HG02571 (cell line): ENCODE results near the gene MYLK.

Experiments
- ATAC-seq: cut with Tn5 transposase; IDR thresholded peaks from one replicate; pipeline ENCODE4 v1.9.1; 2021; ENCODE audit warnings: mild to moderate bottlenecking, moderate library complexity; ENCODE audit not compliant: unreplicated experiment

MYLK gene

GRCh38 chr3:123776071-123776782, 107.9 kb downstream of the MYLK start:
- no peak for ATAC-seq

GRCh38 chr3:123774474-123774873, 109.7 kb downstream of the MYLK start:
- ATAC-seq: no peak

GRCh38 chr3:123773681-123774431, 110.3 kb downstream of the MYLK start:
- ATAC-seq: no peak

GRCh38 chr3:123769356-123769743, 114.8 kb downstream of the MYLK start:
- ATAC-seq: no peak

GRCh38 chr3:123768480-123769355, 115.4 kb downstream of the MYLK start:
- ATAC-seq: no peak

- no peak for ATAC-seq
Observed at GRCh38 chr3:123767564-123768292, 116.4 kb downstream of the MYLK start.

- ATAC-seq: no peak
Observed at GRCh38 chr3:123767009-123767372, 117.1 kb downstream of the MYLK start.

- ATAC-seq: no peak
Observed at GRCh38 chr3:123766193-123767008, 117.7 kb downstream of the MYLK start.

GRCh38 chr3:123765475-123766128, 118.5 kb downstream of the MYLK start:
- ATAC-seq: no peak

- ATAC-seq: no peak
Observed at GRCh38 chr3:123764647-123765046, 119.5 kb downstream of the MYLK start.

GRCh38 chr3:123762805-123763204, 121.3 kb downstream of the MYLK start:
- ATAC-seq: no peak

- ATAC-seq: no peak
Observed at GRCh38 chr3:123760817-123761216, 123.3 kb downstream of the MYLK start.

- no peak for ATAC-seq
Observed at GRCh38 chr3:123759871-123760270, 124.3 kb downstream of the MYLK start.

- no peak for ATAC-seq
Observed at GRCh38 chr3:123759311-123759710, 124.8 kb downstream of the MYLK start.

GRCh38 chr3:123758081-123758564, 126.0 kb downstream of the MYLK start:
- no peak for ATAC-seq

- ATAC-seq: no peak
Observed at GRCh38 chr3:123757281-123757940, 126.7 kb downstream of the MYLK start.

GRCh38 chr3:123755501-123755900, 128.6 kb downstream of the MYLK start:
- no peak for ATAC-seq

- ATAC-seq: no peak
Observed at GRCh38 chr3:123755085-123755484, 129.0 kb downstream of the MYLK start.

- no peak for ATAC-seq
Observed at GRCh38 chr3:123753286-123753685, 130.8 kb downstream of the MYLK start.
